Measurements from ENCODE around the gene CHCHD6.

CHCHD6 gene

GRCh38 chr3:126926684-126927400 lies 222.8 kb downstream of the CHCHD6 start:
- DNase-seq = no peak

- no peak for DNase-seq
Measured at GRCh38 chr3:126927401-126927750, 223.3 kb downstream of the CHCHD6 start.

- DNase-seq = no peak
Measured at GRCh38 chr3:126927846-126928245, 223.8 kb downstream of the CHCHD6 start.

GRCh38 chr3:126928921-126929474 lies 225.0 kb downstream of the CHCHD6 start:
- no peak for DNase-seq

- DNase-seq = no peak
Measured at GRCh38 chr3:126930936-126931600, 227.0 kb downstream of the CHCHD6 start.

GRCh38 chr3:126931806-126932187 lies 227.8 kb downstream of the CHCHD6 start:
- no peak for DNase-seq

GRCh38 chr3:126932188-126932931 lies 228.3 kb downstream of the CHCHD6 start:
- DNase-seq = no peak

GRCh38 chr3:126934031-126934531 lies 230.0 kb downstream of the CHCHD6 start:
- no peak for DNase-seq

GRCh38 chr3:126934991-126935390 lies 231.0 kb downstream of the CHCHD6 start:
- DNase-seq = no peak

GRCh38 chr3:126935756-126936509 lies 231.9 kb downstream of the CHCHD6 start:
- no peak for DNase-seq

- DNase-seq = no peak
Measured at GRCh38 chr3:126936853-126937425, 232.9 kb downstream of the CHCHD6 start.

GRCh38 chr3:126937533-126937932 lies 233.5 kb downstream of the CHCHD6 start:
- DNase-seq = no peak

- DNase-seq = no peak
Measured at GRCh38 chr3:126937973-126938372, 233.9 kb downstream of the CHCHD6 start.

- no peak for DNase-seq
Measured at GRCh38 chr3:126938520-126939337, 234.7 kb downstream of the CHCHD6 start.

GRCh38 chr3:126939338-126939718 lies 235.3 kb downstream of the CHCHD6 start:
- no peak for DNase-seq

- no peak for DNase-seq
Measured at GRCh38 chr3:126939733-126940132, 235.7 kb downstream of the CHCHD6 start.

- no peak for DNase-seq
Measured at GRCh38 chr3:126941721-126942270, 237.8 kb downstream of the CHCHD6 start.

- no peak for DNase-seq
Measured at GRCh38 chr3:126944089-126944965, 240.3 kb downstream of the CHCHD6 start.

- DNase-seq = no peak
Measured at GRCh38 chr3:126945171-126945721, 241.2 kb downstream of the CHCHD6 start.

GRCh38 chr3:126945891-126946290 lies 241.9 kb downstream of the CHCHD6 start:
- no peak for DNase-seq

Measured in stimulated activated CD4-positive, alpha-beta T cell treated with anti-CD3 and anti-CD28 coated beads, Interleukin-2, amount 100 ng/mL, for 48 hours (primary cell).